GM23338 (cell line): Measurements from ENCODE around the gene CPE. TPM values are rescaled to one million over a fixed set of nuclear protein-coding genes. Genes with fewer than 3 reads are reported as not detected.

ENCODE experiments used
- ATAC-seq: fragments of 200-7000 bp; cut with Tn5 transposase; 3 replicates; pipeline ENCODE4 v1.9.1; 2020
- DNase-seq: peaks from one replicate; pipeline ENCODE4 v3.0.0-alpha.2; 2015; ENCODE audit warnings: low spot score
- H2AFZ ChIP-seq: fragments of 200-600 bp; sonication (generic); 2 replicates; pipeline ENCODE4 v1.8.0; 2016; ENCODE audit warnings: antibody characterized with exemption, mild to moderate bottlenecking, moderate library complexity
- H3F3A ChIP-seq: fragments of 200-600 bp; sonication (generic); replicated peaks from 2 replicates; pipeline ENCODE4 v1.8.0; 2017; ENCODE audit warnings: antibody characterized with exemption, mixed run types, low read depth
- H3K27ac ChIP-seq: fragments of 200-600 bp; sonication (generic); 2 replicates; pipeline ENCODE4 v1.6.1; 2016; ENCODE audit warnings: low read depth
- H3K27me3 ChIP-seq: fragments of 200-600 bp; sonication (generic); 2 replicates; pipeline ENCODE4 v1.8.0; 2016; ENCODE audit warnings: mild to moderate bottlenecking, mixed run types, moderate library complexity; ENCODE audit not compliant: insufficient read depth
- H3K36me3 ChIP-seq: fragments of 200-600 bp; sonication (generic); 2 replicates; pipeline ENCODE4 v1.8.0; 2016; ENCODE audit warnings: mild to moderate bottlenecking; ENCODE audit not compliant: insufficient read depth
- H3K4me1 ChIP-seq: fragments of 200-600 bp; sonication (generic); 2 replicates; pipeline ENCODE4 v1.8.0; 2016; ENCODE audit warnings: mild to moderate bottlenecking, moderate library complexity; ENCODE audit not compliant: insufficient read depth
- H3K4me2 ChIP-seq: fragments of 200-600 bp; sonication (generic); 2 replicates; pipeline ENCODE4 v1.7.1; 2017; ENCODE audit warnings: mixed run types
- H3K4me3 ChIP-seq: fragments of 200-600 bp; sonication (generic); 2 replicates; pipeline ENCODE4 v1.6.1; 2016; ENCODE audit warnings: mixed run types
- H3K79me2 ChIP-seq: fragments of 200-600 bp; sonication (generic); replicated peaks from 2 replicates; pipeline ENCODE4 v1.8.0; 2017; ENCODE audit warnings: mild to moderate bottlenecking; ENCODE audit not compliant: insufficient read depth
- H3K9me2 ChIP-seq: fragments of 200-600 bp; sonication (generic); 2 replicates; pipeline ENCODE4 v1.8.0; 2017; ENCODE audit not compliant: insufficient read depth
- H4K20me1 ChIP-seq: fragments of 200-600 bp; sonication (generic); replicated peaks from 2 replicates; pipeline ENCODE4 v1.8.0; 2017; ENCODE audit warnings: mild to moderate bottlenecking; ENCODE audit not compliant: insufficient read depth
- H3K27ac Mint-ChIP-seq: 2 replicates; pipeline ENCODE4 v1.8.0; 2020; ENCODE audit warnings: inconsistent platforms, mild to moderate bottlenecking, moderate library complexity, mixed read lengths
- H3K27me3 Mint-ChIP-seq: 3 replicates; pipeline ENCODE4 v1.8.0; 2022; ENCODE audit warnings: low read depth, mild to moderate bottlenecking, moderate library complexity, mixed read lengths, inconsistent platforms; ENCODE audit not compliant: insufficient read depth, poor library complexity
- H3K36me3 Mint-ChIP-seq: 3 replicates; pipeline ENCODE4 v1.8.0; 2021; ENCODE audit warnings: low read depth, mild to moderate bottlenecking, inconsistent platforms, moderate library complexity, mixed read lengths
- H3K4me1 Mint-ChIP-seq: 3 replicates; pipeline ENCODE4 v1.8.0; 2020; ENCODE audit warnings: mild to moderate bottlenecking, inconsistent platforms, mixed read lengths
- H3K4me3 Mint-ChIP-seq: 3 replicates; pipeline ENCODE4 v1.8.0; 2021; ENCODE audit warnings: moderate library complexity, mild to moderate bottlenecking, inconsistent platforms, mixed read lengths
- H3K9me3 Mint-ChIP-seq: 3 replicates; pipeline ENCODE4 v1.8.0; 2020; ENCODE audit warnings: moderate library complexity, mild to moderate bottlenecking, inconsistent platforms, mixed read lengths
- ETS1 ChIP-seq: IDR thresholded peaks from 2 replicates; pipeline ENCODE4 v1.6.1; 2016; ENCODE audit warnings: antibody characterized with exemption
- EZH2 ChIP-seq: fragments of 200-600 bp; sonication (generic); IDR thresholded peaks from one replicate; pipeline ENCODE4 v1.8.0; 2017; ENCODE audit warnings: antibody characterized with exemption, mild to moderate bottlenecking, low read depth; ENCODE audit not compliant: unreplicated experiment
- ZNF331 ChIP-seq: fragments of 250-450 bp; sonication (Bioruptor Pico); IDR thresholded peaks from 2 replicates; pipeline ENCODE4 v1.5.0; 2020; ENCODE audit warnings: low read depth, mild to moderate bottlenecking, moderate library complexity
- polyA plus RNA-seq: library from polyadenylated mRNA; unstranded; fragments of >200 nt; fragmentation: Nextera tagmentation; extraction: Ambion mirVana; gene quantifications from 2 replicates; pipeline ENCODE4 v1.2.1, GENCODE V29; 2016
- total RNA-seq: library from RNA; depleted of rRNA; stranded (reverse); fragments of >200 nt; shearing (Covaris generic); gene quantifications from 2 replicates; pipeline ENCODE4 v1.2.3, GENCODE V29; 2014
- TF ChIP-seq, protein P1 (sequence below): fragments of 250-450 bp; sonication (Bioruptor Pico); IDR thresholded peaks from 2 replicates; pipeline ENCODE4 v1.5.0; 2020; ENCODE audit warnings: mild to moderate bottlenecking, moderate library complexity
- TF ChIP-seq, protein P2 (sequence below): IDR thresholded peaks from one replicate; pipeline ENCODE4 v1.6.1; 2018; ENCODE audit warnings: antibody characterized with exemption; ENCODE audit not compliant: unreplicated experiment

Gene CPE
- total and polyA plus RNA-seq, 2 experiments from 2014 or later = 10.3 to 16.5 TPM

GRCh38 chr4:165393704-165394103, 14.9 kb downstream of the CPE start (continued):
- TF ChIP-seq, protein P1, sequence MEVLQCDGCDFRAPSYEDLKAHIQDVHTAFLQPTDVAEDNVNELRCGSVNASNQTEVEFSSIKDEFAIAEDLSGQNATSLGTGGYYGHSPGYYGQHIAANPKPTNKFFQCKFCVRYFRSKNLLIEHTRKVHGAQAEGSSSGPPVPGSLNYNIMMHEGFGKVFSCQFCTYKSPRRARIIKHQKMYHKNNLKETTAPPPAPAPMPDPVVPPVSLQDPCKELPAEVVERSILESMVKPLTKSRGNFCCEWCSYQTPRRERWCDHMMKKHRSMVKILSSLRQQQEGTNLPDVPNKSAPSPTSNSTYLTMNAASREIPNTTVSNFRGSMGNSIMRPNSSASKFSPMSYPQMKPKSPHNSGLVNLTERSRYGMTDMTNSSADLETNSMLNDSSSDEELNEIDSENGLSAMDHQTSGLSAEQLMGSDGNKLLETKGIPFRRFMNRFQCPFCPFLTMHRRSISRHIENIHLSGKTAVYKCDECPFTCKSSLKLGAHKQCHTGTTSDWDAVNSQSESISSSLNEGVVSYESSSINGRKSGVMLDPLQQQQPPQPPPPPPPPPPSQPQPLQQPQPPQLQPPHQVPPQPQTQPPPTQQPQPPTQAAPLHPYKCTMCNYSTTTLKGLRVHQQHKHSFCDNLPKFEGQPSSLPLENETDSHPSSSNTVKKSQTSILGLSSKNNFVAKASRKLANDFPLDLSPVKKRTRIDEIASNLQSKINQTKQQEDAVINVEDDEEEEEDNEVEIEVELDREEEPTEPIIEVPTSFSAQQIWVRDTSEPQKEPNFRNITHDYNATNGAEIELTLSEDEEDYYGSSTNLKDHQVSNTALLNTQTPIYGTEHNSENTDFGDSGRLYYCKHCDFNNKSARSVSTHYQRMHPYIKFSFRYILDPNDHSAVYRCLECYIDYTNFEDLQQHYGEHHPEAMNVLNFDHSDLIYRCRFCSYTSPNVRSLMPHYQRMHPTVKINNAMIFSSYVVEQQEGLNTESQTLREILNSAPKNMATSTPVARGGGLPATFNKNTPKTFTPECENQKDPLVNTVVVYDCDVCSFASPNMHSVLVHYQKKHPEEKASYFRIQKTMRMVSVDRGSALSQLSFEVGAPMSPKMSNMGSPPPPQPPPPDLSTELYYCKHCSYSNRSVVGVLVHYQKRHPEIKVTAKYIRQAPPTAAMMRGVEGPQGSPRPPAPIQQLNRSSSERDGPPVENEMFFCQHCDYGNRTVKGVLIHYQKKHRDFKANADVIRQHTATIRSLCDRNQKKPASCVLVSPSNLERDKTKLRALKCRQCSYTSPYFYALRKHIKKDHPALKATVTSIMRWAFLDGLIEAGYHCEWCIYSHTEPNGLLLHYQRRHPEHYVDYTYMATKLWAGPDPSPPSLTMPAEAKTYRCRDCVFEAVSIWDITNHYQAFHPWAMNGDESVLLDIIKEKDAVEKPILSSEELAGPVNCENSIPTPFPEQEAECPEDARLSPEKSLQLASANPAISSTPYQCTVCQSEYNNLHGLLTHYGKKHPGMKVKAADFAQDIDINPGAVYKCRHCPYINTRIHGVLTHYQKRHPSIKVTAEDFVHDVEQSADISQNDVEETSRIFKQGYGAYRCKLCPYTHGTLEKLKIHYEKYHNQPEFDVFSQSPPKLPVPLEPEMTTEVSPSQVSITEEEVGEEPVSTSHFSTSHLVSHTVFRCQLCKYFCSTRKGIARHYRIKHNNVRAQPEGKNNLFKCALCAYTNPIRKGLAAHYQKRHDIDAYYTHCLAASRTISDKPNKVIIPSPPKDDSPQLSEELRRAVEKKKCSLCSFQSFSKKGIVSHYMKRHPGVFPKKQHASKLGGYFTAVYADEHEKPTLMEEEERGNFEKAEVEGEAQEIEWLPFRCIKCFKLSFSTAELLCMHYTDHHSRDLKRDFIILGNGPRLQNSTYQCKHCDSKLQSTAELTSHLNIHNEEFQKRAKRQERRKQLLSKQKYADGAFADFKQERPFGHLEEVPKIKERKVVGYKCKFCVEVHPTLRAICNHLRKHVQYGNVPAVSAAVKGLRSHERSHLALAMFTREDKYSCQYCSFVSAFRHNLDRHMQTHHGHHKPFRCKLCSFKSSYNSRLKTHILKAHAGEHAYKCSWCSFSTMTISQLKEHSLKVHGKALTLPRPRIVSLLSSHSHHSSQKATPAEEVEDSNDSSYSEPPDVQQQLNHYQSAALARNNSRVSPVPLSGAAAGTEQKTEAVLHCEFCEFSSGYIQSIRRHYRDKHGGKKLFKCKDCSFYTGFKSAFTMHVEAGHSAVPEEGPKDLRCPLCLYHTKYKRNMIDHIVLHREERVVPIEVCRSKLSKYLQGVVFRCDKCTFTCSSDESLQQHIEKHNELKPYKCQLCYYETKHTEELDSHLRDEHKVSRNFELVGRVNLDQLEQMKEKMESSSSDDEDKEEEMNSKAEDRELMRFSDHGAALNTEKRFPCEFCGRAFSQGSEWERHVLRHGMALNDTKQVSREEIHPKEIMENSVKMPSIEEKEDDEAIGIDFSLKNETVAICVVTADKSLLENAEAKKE (CRISPR knock-in tag) = no peak
- TF ChIP-seq EZH2 = no peak
- no peak for TF ChIP-seq ETS1
- TF ChIP-seq, protein P2, sequence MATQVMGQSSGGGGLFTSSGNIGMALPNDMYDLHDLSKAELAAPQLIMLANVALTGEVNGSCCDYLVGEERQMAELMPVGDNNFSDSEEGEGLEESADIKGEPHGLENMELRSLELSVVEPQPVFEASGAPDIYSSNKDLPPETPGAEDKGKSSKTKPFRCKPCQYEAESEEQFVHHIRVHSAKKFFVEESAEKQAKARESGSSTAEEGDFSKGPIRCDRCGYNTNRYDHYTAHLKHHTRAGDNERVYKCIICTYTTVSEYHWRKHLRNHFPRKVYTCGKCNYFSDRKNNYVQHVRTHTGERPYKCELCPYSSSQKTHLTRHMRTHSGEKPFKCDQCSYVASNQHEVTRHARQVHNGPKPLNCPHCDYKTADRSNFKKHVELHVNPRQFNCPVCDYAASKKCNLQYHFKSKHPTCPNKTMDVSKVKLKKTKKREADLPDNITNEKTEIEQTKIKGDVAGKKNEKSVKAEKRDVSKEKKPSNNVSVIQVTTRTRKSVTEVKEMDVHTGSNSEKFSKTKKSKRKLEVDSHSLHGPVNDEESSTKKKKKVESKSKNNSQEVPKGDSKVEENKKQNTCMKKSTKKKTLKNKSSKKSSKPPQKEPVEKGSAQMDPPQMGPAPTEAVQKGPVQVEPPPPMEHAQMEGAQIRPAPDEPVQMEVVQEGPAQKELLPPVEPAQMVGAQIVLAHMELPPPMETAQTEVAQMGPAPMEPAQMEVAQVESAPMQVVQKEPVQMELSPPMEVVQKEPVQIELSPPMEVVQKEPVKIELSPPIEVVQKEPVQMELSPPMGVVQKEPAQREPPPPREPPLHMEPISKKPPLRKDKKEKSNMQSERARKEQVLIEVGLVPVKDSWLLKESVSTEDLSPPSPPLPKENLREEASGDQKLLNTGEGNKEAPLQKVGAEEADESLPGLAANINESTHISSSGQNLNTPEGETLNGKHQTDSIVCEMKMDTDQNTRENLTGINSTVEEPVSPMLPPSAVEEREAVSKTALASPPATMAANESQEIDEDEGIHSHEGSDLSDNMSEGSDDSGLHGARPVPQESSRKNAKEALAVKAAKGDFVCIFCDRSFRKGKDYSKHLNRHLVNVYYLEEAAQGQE = no peak

DNA sequence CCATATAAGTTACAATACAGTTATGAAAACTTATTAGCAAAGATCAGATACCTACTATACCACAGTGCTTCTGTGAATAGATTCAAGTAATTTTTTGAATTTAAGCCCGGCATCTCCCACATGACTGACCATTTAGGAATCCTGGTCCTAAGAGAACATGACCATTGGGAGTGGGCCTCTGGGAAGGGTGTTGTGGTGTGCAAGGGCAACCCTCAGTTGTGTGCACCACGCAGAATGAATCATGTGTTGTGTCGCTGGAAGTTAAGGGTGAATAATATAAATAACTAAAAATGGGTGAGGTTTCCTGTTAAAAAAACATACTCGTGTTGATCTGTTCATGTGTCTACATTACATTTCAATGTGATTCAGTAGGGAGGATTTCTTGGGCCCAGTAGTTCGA, 15.5 kb downstream of the CPE start:
- no peaks in the 10 kb centered on the region for H3K79me2 ChIP-seq
- no peak overlapping the region for H3K4me3 Mint-ChIP-seq
- TF ChIP-seq ZNF331 (CRISPR knock-in tag) = no peak

More for the DNA sequence above, 15.5 kb downstream of the CPE start:
- no peaks in the 10 kb centered on the region for H3K4me1 ChIP-seq
- H3K27ac Mint-ChIP-seq = no peak overlapping the region
- DNase-seq (no peak), ATAC-seq (no peak)
- H2AFZ ChIP-seq = no peak overlapping the region
- H3K27me3 ChIP-seq = no peaks in the 10 kb centered on the region
- H3K4me2 ChIP-seq = no peak overlapping the region
- H3F3A ChIP-seq = no peaks in the 10 kb centered on the region
- H3K27me3 Mint-ChIP-seq = no peaks in the 10 kb centered on the region
- no peaks in the 10 kb centered on the region for H4K20me1 ChIP-seq
- no peaks in the 10 kb centered on the region for H3K36me3 Mint-ChIP-seq
- no peaks in the 10 kb centered on the region; the same call in 1 of the 3 replicates for H3K4me1 Mint-ChIP-seq
- H3K36me3 ChIP-seq = no peaks in the 10 kb centered on the region
- H3K9me3 Mint-ChIP-seq = no peaks in the 10 kb centered on the region
- H3K27ac ChIP-seq = no peak overlapping the region
- no peak overlapping the region for H3K4me3 ChIP-seq
- H3K9me2 ChIP-seq = no peaks in the 10 kb centered on the region
